Spleen (tissue), 11 donors: Measurements from ENCODE around the gene SEMA3F. TPM values are rescaled to one million over a fixed set of nuclear protein-coding genes. Genes with fewer than 3 reads are reported as not detected.

ENCODE experiments used
- DNase-seq: peaks from one replicate; pipeline ENCODE4 v3.0.0-alpha.2; 2020
- H3K27ac ChIP-seq, 8 donors: fragments of 200-600 bp; sonication (generic) in 7 of 8; 1 replicate in 4 of 8; 2 replicates in 4 of 8; pipeline versions ENCODE4 v1.5.0 to v1.8.0; 2016 to 2021; ENCODE audit warnings: inconsistent platforms in 4 of 8, mild to moderate bottlenecking in 4 of 8, moderate library complexity in 1 of 8
- H3K27me3 ChIP-seq, 7 donors: fragments of 200-600 bp; sonication (generic) in 6 of 7; replicated peaks in 1 of 7; 1 replicate in 4 of 7; 2 replicates in 3 of 7; pipeline versions ENCODE4 v1.5.0 to v1.8.0; 2016 to 2021; ENCODE audit warnings: inconsistent platforms in 3 of 7, mild to moderate bottlenecking in 1 of 7
- H3K36me3 ChIP-seq, 6 donors: fragments of 200-600 bp; sonication (generic) in 5 of 6; 1 replicate in 4 of 6; 2 replicates in 2 of 6; pipeline versions ENCODE4 v1.5.0 to v1.8.0; 2016 to 2021; ENCODE audit warnings: inconsistent platforms in 2 of 6
- H3K4me1 ChIP-seq, 6 donors: fragments of 200-600 bp; sonication (generic) in 5 of 6; 1 replicate in 3 of 6; 2 replicates in 3 of 6; pipeline versions ENCODE4 v1.5.0 to v1.8.0; 2016 to 2021; ENCODE audit warnings: inconsistent platforms in 3 of 6
- H3K4me3 ChIP-seq, 8 donors: fragments of 200-600 bp; sonication (generic) in 7 of 8; 1 replicate in 4 of 8; 2 replicates in 4 of 8; pipeline versions ENCODE4 v1.5.0 to v1.8.0; 2016 to 2021; ENCODE audit warnings: inconsistent platforms in 4 of 8, mild to moderate bottlenecking in 4 of 8, moderate library complexity in 2 of 8
- H3K9me3 ChIP-seq, 8 donors: fragments of 200-600 bp; sonication (generic) in 7 of 8; 1 replicate in 4 of 8; 2 replicates in 4 of 8; pipeline versions ENCODE4 v1.5.0 to v1.8.0; 2016 to 2021; ENCODE audit warnings: inconsistent platforms in 4 of 8
- POLR2A ChIP-seq, 3 donors: fragments of 450-650 bp; IDR thresholded peaks; one replicate each; pipeline ENCODE4 v1.5.1; 2017; ENCODE audit warnings: antibody characterized with exemption in 3 of 3, mild to moderate bottlenecking in 1 of 3
- POLR2AphosphoS5 ChIP-seq, 3 donors: sonication (generic); formaldehyde crosslinking; IDR thresholded peaks; one replicate each; pipeline ENCODE4 v1.5.1; 2017; ENCODE audit warnings: antibody characterized with exemption in 3 of 3
- WGBS, 5 donors: extraction: QIAGEN DNeasy Blood & Tissue Kit in 3 of 5; methylation state at CpG; one replicate each; pipeline versions ENCODE4 v1.1.5 to v1.1.7; 2013 to 2018; 5-methylcytosine and 5-hydroxymethylcytosine counted together
- intact Hi-C: fragments of 100-400 bp; cut with DNase I; formaldehyde crosslinking; loops from one replicate; pipeline ENCODE4 v1.15.0; 2023; ENCODE audit warnings: low total_unique reads
- polyA plus RNA-seq, 3 donors: library from polyadenylated mRNA; stranded (reverse); fragments of 200-250 nt; gene quantifications; one replicate each; pipeline ENCODE4 v1.2.1, GENCODE V29; 2013
- total RNA-seq, 7 donors: library from RNA; depleted of rRNA in 3 of 7; stranded (reverse); fragments of >200 nt in 3 of 7; fragmentation: NEBNext Ultra II Directional in 4 of 7; extraction: Animal tissue kit (Norgen Biotek cat#: 25700) in 4 of 7; gene quantifications; one replicate each; pipeline versions ENCODE4 v1.1.0 to v1.2.1, GENCODE V29; 2016 to 2021
- TF ChIP-seq, protein P1 (sequence below), 11 experiments: fragments of 200-600 bp in 7 of 11; fragments of 450-650 bp in 4 of 11; sonication (generic) in 4 of 11; IDR thresholded peaks in 8 of 11; conservative IDR thresholded peaks in 3 of 11; 1 replicate in 7 of 11; 2 replicates in 4 of 11; pipeline versions ENCODE4 v1.4.0 to v1.8.0; 2016 to 2021; ENCODE audit warnings: antibody characterized with exemption in 11 of 11, inconsistent platforms in 4 of 11, mild to moderate bottlenecking in 1 of 11
- donor health status: healthy with polysubstance abuse.
- donor health status: DM: no; HTN: no; CAD: no; lungs with moderate emphysema.
- donor health status: DM: no; HTN: no; CAD: no.
- donor health status: Bipolar disorder and iron deficiency.
- donor health status: healthy.
- donor health status: DM: no; HTN: no; CAD: no.
- donor health status: DM: yes; HTN: yes; CAD: no.

Gene SEMA3F
- total and polyA plus RNA-seq, 10 donors: 16.9 to 205 (median 77.9) TPM

DNA sequence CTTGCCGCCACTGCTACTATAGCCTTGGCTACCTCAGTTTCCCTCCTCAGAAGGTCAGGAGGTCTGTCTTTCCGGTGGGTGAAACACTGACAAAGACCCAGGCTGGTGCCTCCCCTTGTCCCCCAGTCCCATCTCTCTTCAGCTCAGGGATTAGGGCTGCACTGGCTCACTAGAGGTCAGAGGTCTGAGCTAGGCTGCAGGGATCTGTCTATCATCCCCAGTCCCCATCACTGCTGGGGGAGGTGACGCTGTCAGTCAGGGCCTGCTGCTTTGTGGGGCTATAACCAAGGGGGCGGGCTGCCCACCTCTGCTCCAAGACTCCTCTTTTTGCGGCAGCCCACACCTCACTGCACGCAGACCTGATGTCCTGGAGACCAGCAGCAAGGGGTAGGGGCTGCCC lies 13.7 kb downstream of the SEMA3F start:
- no peaks in the 10 kb centered on the region for H3K36me3 ChIP-seq
- H3K4me1 ChIP-seq: peaks cover 21 to 100% (median 72%) of the 10 kb centered on the region in 6 donors
- intact Hi-C loops: no loop called here
- WGBS, 5 donors: 66 to 88% (median 70%) methylated on average over 4 to 6 of the region's 6 CpGs
- H3K4me3 ChIP-seq: no peak overlapping the region
- H3K27ac ChIP-seq: peak overlapping the region in 7 of 8 donors; percentile 21 to 82 (median 74)
- TF ChIP-seq, protein P1, sequence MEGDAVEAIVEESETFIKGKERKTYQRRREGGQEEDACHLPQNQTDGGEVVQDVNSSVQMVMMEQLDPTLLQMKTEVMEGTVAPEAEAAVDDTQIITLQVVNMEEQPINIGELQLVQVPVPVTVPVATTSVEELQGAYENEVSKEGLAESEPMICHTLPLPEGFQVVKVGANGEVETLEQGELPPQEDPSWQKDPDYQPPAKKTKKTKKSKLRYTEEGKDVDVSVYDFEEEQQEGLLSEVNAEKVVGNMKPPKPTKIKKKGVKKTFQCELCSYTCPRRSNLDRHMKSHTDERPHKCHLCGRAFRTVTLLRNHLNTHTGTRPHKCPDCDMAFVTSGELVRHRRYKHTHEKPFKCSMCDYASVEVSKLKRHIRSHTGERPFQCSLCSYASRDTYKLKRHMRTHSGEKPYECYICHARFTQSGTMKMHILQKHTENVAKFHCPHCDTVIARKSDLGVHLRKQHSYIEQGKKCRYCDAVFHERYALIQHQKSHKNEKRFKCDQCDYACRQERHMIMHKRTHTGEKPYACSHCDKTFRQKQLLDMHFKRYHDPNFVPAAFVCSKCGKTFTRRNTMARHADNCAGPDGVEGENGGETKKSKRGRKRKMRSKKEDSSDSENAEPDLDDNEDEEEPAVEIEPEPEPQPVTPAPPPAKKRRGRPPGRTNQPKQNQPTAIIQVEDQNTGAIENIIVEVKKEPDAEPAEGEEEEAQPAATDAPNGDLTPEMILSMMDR (IDR thresholded peaks at IDR 0.05 in 8 of 11, conservative IDR thresholded peaks at IDR 0.05 in 3 of 11): no peak
- TF ChIP-seq POLR2AphosphoS5 (IDR thresholded peaks at IDR 0.05): no peak
- no peak for TF ChIP-seq POLR2A (IDR thresholded peaks at IDR 0.05)
- no peak for DNase-seq
- no peaks in the 10 kb centered on the region for H3K9me3 ChIP-seq
- no peaks in the 10 kb centered on the region for H3K27me3 ChIP-seq

- DNase-seq: no peak
- no peaks in the 10 kb centered on the region for H3K27me3 ChIP-seq
- no peaks in the 10 kb centered on the region for H3K9me3 ChIP-seq
- intact Hi-C loops: no loop called here
- H3K36me3 ChIP-seq: peaks cover 0 to 5% (median 0%) of the 10 kb centered on the region in 6 donors
- TF ChIP-seq, protein P1 (IDR thresholded peaks at IDR 0.05 in 8 of 11, conservative IDR thresholded peaks at IDR 0.05 in 3 of 11): no peak
- TF ChIP-seq POLR2AphosphoS5 (IDR thresholded peaks at IDR 0.05): peak; percentile 36 to 59 (median 49)
- H3K4me1 ChIP-seq: peaks cover 25 to 100% (median 72%) of the 10 kb centered on the region in 6 donors
- 64 to 82% (median 77%) methylated on average over 7 to 11 of the region's 11 CpGs for WGBS, 5 donors
- no peak overlapping the region for H3K4me3 ChIP-seq
- peak overlapping the region in 6 of 8 donors; percentile 65 to 82 (median 76) for H3K27ac ChIP-seq
Measured at GRCh38 chr3:50169232-50169832, 14.2 kb downstream of the SEMA3F start.

GRCh38 chr3:50169858-50170257 lies 14.7 kb downstream of the SEMA3F start:
- Histone ChIP-seq H3K36me3 (peaks cover 0 to 10% (median 0%) of the 10 kb centered on the region in 6 donors), H3K4me3 (no peak overlapping the region), H3K4me1 (peaks cover 24 to 100% (median 71%) of the 10 kb centered on the region in 6 donors), H3K9me3 (no peaks in the 10 kb centered on the region), H3K27me3 (no peaks in the 10 kb centered on the region), H3K27ac (peak overlapping the region; percentile 27 to 82 (median 74))
- intact Hi-C loops: no loop called here
- DNase-seq: no peak
- TF ChIP-seq, protein P1 (IDR thresholded peaks at IDR 0.05 in 8 of 11, conservative IDR thresholded peaks at IDR 0.05 in 3 of 11): no peak
- TF ChIP-seq POLR2AphosphoS5 (IDR thresholded peaks at IDR 0.05) (no peak), POLR2A (IDR thresholded peaks at IDR 0.05) (no peak)
- WGBS, 5 donors: 71 to 95% (median 93%) methylated on average over 1 of the region's 1 CpG; no CpG with 5 or more reads in 1 of the 5 donors

GRCh38 chr3:50170689-50171088 lies 15.6 kb downstream of the SEMA3F start:
- Histone ChIP-seq H3K27me3 (no peaks in the 10 kb centered on the region), H3K4me1 (peaks cover 16 to 100% (median 68%) of the 10 kb centered on the region in 6 donors), H3K36me3 (peaks cover 0 to 19% (median 2%) of the 10 kb centered on the region in 6 donors), H3K4me3 (peak overlapping the region in 1 of 8 donors; percentile 7), H3K27ac (peak overlapping the region; percentile 27 to 82 (median 74)), H3K9me3 (no peaks in the 10 kb centered on the region)
- intact Hi-C loops: no loop called here
- WGBS, 5 donors: 47 to 85% (median 57%) methylated on average over 7 to 10 of the region's 10 CpGs
- DNase-seq: peak; percentile 87
- TF ChIP-seq, protein P1 (IDR thresholded peaks at IDR 0.05 in 8 of 11, conservative IDR thresholded peaks at IDR 0.05 in 3 of 11): no peak
- TF ChIP-seq POLR2AphosphoS5 (IDR thresholded peaks at IDR 0.05): peak; percentile 80 to 85 (median 80)
